Right ventricle myocardium inferior (tissue), 1 donor: ENCODE data around the gene HEXB. TPM values are rescaled to one million over a fixed set of nuclear protein-coding genes. Genes with fewer than 3 reads are reported as not detected.

Experiments
- ATAC-seq: fragments of 200-7000 bp; cut with Tn5 transposase; one replicate; pipeline ENCODE4 v1.9.1; 2020; ENCODE audit warnings: mild to moderate bottlenecking, moderate library complexity
- DNase-seq: peaks from one replicate; pipeline ENCODE4 v3.0.0; 2021; ENCODE audit errors: missing footprints
- intact Hi-C: fragments of 100-400 bp; cut with DNase I; formaldehyde crosslinking; loops from one replicate; pipeline ENCODE4 v1.11.0; 2022
- long read RNA-seq: library from polyadenylated mRNA; unstranded; transcript quantifications from one replicate; pipeline ENCODE4 v2.0.0, GENCODE V29; 2021
- total RNA-seq: library from RNA; stranded (reverse); fragmentation: NEBNext Ultra II Directional; extraction: Animal tissue kit (Norgen Biotek cat#: 25700); gene quantifications from one replicate; pipeline ENCODE4 v1.2.1, GENCODE V29; 2021
- donor health status: DM: no; HTN: yes; CAD: no; lungs with severe emphysema.

The HEXB gene
- 95.7 TPM for total RNA-seq
- long read RNA-seq, transcript HEXB-201 (14 exons, 1,901 nt): major isoform, 50 of 58 reads
- long read RNA-seq, partial matches to known transcripts: 0 of 58 reads
- long read RNA-seq, other reads (novel, unspliced or antisense): 5 of 58 reads

- DNase-seq (peak; percentile 97), ATAC-seq (peak; percentile 99)
- intact Hi-C loops: no loop called here
Measured at GRCh38 chr5:74684900-74685851, at the start of gene HEXB. HEXB (plus strand) TSS chr5:74685233; CDS start chr5:74685261, 28 bp downstream.

GRCh38 chr5:74636149-74636548 is 48.9 kb upstream of the HEXB start:
- ATAC-seq: no peak
- intact Hi-C loops: loop anchor here (5.0 kb wide), 1 partner anchor 134 kb away; no protein-coding TSS in a partner anchor
- DNase-seq: no peak

GRCh38 chr5:74636552-74636951 is 48.5 kb upstream of the HEXB start:
- intact Hi-C loops: loop anchor here (5.0 kb wide), 1 partner anchor 134 kb away; no protein-coding TSS in a partner anchor
- DNase-seq: no peak

GRCh38 chr5:74638544-74638969 is 46.5 kb upstream of the HEXB start:
- intact Hi-C loops: loop anchor here (5.0 kb wide), 1 partner anchor 136 kb away; no protein-coding TSS in a partner anchor

More at GRCh38 chr5:74636552-74636951, 48.5 kb upstream of the HEXB start:
- ATAC-seq: no peak

GRCh38 chr5:74638970-74639806 is 45.8 kb upstream of the HEXB start:
- ATAC-seq: no peak

More at GRCh38 chr5:74638544-74638969, 46.5 kb upstream of the HEXB start:
- DNase-seq (no peak), ATAC-seq (no peak)

GRCh38 chr5:74639807-74640449 is 45.1 kb upstream of the HEXB start:
- intact Hi-C loops: loop anchor here (5.0 to 10.0 kb wide), 9 partner anchors 103 to 1045 kb away; no protein-coding TSS in a partner anchor
- peak; percentile 78 for DNase-seq
- peak; percentile 52 for ATAC-seq

More at GRCh38 chr5:74638970-74639806, 45.8 kb upstream of the HEXB start:
- intact Hi-C loops: loop anchor here (5.0 kb wide), 1 partner anchor 137 kb away; no protein-coding TSS in a partner anchor
- no peak for DNase-seq

GRCh38 chr5:74640450-74640953 is 44.5 kb upstream of the HEXB start, which contains the start of gene ENC1:
ENC1 (minus strand) TSS chr5:74640728; CDS start chr5:74636485, 4,243 bp downstream.
- DNase-seq (peak; percentile 96), ATAC-seq (peak; percentile 94)
- intact Hi-C loops: loop anchor here (5.0 to 10.0 kb wide), 8 partner anchors 103 to 1046 kb away; no protein-coding TSS in a partner anchor

GRCh38 chr5:74640954-74641734 is 43.9 kb upstream of the HEXB start:
- ATAC-seq: peak; percentile 57
- intact Hi-C loops: loop anchor here (5.0 to 10.0 kb wide), 8 partner anchors 104 to 1046 kb away; no protein-coding TSS in a partner anchor
- peak; percentile 93 for DNase-seq

GRCh38 chr5:74641735-74642542 is 43.1 kb upstream of the HEXB start:
- DNase-seq (no peak), ATAC-seq (peak; percentile 20)
- intact Hi-C loops: loop anchor here (5.0 to 10.0 kb wide), 8 partner anchors 105 to 1047 kb away; no protein-coding TSS in a partner anchor

GRCh38 chr5:74642543-74642863 is 42.5 kb upstream of the HEXB start:
- no peak for ATAC-seq
- intact Hi-C loops: loop anchor here (5.0 to 10.0 kb wide), 8 partner anchors 105 to 1048 kb away; no protein-coding TSS in a partner anchor
- no peak for DNase-seq

GRCh38 chr5:74643111-74643562 is 41.9 kb upstream of the HEXB start:
- intact Hi-C loops: loop anchor here (5.0 to 10.0 kb wide), 8 partner anchors 106 to 1048 kb away; no protein-coding TSS in a partner anchor
- DNase-seq (no peak), ATAC-seq (no peak)

- ATAC-seq: no peak
- intact Hi-C loops: loop anchor here (10.0 kb wide), 3 partner anchors 482 to 1052 kb away; no protein-coding TSS in a partner anchor
- no peak for DNase-seq
Measured at GRCh38 chr5:74647096-74647495, 37.9 kb upstream of the HEXB start.

GRCh38 chr5:74648835-74649293 is 36.2 kb upstream of the HEXB start:
- intact Hi-C loops: loop anchor here (1.0 to 10.0 kb wide), 4 partner anchors 484 to 1054 kb away; no protein-coding TSS in a partner anchor
- DNase-seq (no peak), ATAC-seq (peak; percentile 91)

- ATAC-seq (no peak), DNase-seq (no peak)
- intact Hi-C loops: loop anchor here (10.0 kb wide), 3 partner anchors 485 to 1055 kb away; no protein-coding TSS in a partner anchor
Measured at GRCh38 chr5:74649421-74649973, 35.5 kb upstream of the HEXB start.

GRCh38 chr5:74651710-74652109 is 33.3 kb upstream of the HEXB start:
- ATAC-seq (no peak), DNase-seq (no peak)
- intact Hi-C loops: no loop called here
